ENCODE measurements around the gene ZNF366.

ZNF366 gene

DNA sequence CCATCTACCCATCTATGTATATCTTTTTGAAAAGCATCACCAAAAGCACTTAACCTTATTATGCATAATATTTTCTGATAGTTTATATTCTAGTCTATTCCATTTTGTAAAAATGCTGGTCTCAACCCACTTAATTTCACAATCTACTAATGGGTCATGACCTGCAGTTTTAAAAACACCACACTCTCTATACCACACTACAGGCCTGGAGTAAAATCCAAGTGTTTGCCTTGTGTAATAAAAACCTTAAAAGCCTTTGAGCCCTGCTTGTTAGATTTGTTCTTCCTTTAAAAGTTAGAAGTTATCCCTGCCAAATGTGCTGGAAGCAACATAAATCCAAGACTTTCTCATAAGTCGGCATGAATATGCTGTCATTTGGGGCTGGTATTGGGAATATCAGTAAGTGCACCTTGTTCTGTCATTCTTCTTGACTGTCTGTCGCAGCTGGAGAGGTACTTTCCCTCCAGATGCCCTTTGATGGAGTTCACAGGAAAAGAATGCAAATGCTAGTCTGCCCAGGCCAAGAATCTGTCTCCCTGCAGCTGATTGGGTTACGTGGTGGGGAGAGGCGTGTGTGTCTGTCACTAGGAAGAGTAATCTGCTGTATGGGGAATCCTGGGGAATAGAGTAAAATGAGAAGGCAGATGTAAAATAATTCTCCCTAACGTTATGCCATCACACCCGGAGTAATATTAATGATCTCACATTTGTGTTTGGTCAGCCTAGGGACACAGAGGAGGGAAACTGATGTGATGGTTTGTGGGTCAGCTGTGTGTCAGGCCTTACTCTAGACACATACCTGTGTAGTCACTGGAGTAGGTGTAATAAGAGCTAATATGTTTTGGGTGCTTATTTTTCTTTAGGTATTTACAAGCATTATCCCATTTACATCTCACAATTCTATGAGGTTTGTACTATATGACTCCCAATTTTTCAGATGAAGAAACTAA lies 79.4 kb downstream of the ZNF366 start:
- no peak for DNase-seq
- H3K4me1 ChIP-seq: no peaks in the 10 kb centered on the region
- no peaks in the 10 kb centered on the region for H3K27me3 ChIP-seq
- no peaks in the 10 kb centered on the region for H3K9me3 ChIP-seq
- TF ChIP-seq, protein P1, sequence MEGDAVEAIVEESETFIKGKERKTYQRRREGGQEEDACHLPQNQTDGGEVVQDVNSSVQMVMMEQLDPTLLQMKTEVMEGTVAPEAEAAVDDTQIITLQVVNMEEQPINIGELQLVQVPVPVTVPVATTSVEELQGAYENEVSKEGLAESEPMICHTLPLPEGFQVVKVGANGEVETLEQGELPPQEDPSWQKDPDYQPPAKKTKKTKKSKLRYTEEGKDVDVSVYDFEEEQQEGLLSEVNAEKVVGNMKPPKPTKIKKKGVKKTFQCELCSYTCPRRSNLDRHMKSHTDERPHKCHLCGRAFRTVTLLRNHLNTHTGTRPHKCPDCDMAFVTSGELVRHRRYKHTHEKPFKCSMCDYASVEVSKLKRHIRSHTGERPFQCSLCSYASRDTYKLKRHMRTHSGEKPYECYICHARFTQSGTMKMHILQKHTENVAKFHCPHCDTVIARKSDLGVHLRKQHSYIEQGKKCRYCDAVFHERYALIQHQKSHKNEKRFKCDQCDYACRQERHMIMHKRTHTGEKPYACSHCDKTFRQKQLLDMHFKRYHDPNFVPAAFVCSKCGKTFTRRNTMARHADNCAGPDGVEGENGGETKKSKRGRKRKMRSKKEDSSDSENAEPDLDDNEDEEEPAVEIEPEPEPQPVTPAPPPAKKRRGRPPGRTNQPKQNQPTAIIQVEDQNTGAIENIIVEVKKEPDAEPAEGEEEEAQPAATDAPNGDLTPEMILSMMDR (IDR thresholded peaks at IDR 0.05; ENCODE audit: low read depth, low read length): no peak
- H3K4me3 ChIP-seq (ENCODE audit: low read depth, low read length): no peak overlapping the region
- no peaks in the 10 kb centered on the region for H3K36me3 ChIP-seq

DNA sequence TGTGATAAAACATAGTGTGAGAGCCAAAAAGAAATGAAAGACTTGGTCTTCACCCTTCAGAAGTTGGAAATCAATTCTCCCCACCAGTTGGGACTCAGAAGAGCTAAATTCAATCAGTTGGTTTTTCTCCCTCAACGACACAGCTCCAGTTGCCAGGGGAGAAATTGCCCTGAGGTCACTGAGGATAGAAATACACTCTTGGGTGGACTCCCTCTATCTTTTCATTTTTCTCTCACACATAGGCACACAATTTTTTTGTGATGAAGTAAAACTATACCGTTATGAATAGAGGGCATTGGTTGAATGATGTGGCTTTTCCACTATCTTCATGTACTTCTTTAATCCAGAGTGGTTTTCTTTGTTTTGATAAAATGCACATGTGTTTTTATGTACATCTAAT lies 80.2 kb downstream of the ZNF366 start:
- TF ChIP-seq, protein P1 (IDR thresholded peaks at IDR 0.05; ENCODE audit: low read depth, low read length): no peak
- no peak for DNase-seq
- Histone ChIP-seq H3K27me3 (no peaks in the 10 kb centered on the region), H3K9me3 (no peaks in the 10 kb centered on the region), H3K4me1 (no peaks in the 10 kb centered on the region), H3K36me3 (no peaks in the 10 kb centered on the region), H3K4me3 (ENCODE audit: low read depth, low read length) (no peak overlapping the region)

DNA sequence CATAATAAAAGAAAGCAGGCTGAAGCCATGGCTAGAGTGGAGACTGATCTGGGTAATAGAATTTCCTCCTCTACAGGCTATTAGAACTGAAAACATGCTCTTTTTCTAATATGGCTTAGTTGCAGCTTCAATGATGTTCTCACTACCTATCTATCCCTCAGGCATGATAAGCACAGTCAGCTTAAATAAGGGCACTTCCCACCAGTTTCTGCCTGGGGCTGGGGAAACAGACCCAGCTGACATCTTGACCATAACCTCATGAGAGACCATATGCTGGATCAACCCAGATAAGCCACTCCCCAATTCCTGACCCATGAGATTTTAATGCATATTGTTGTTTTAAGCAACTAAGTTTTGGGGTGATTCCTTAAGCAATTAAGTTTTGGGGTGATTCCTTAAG lies 81.2 kb downstream of the ZNF366 start:
- Histone ChIP-seq H3K4me1 (no peaks in the 10 kb centered on the region), H3K4me3 (ENCODE audit: low read depth, low read length) (no peak overlapping the region), H3K9me3 (no peaks in the 10 kb centered on the region), H3K36me3 (no peaks in the 10 kb centered on the region), H3K27me3 (no peaks in the 10 kb centered on the region)
- TF ChIP-seq, protein P1 (IDR thresholded peaks at IDR 0.05; ENCODE audit: low read depth, low read length): no peak
- DNase-seq: no peak

DNA sequence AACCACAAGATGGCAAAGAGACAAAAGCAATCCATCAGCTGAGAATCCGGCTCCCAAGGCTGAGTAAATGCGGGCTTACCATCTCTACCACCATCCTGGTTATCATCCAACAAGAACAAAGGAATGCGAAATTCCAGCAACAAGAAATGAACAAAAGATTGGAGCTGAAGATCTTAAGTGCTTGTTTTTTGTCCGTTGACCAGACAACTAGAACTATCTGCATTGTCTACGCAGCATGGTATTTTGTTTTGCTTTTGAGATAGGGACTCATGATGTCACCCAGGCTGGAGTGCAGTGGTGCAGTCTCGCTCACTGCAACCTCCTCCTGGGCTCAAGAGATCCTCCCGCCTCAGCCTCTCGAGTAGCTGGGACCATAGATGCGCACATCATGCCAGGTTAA lies 88.9 kb downstream of the ZNF366 start:
- no peaks in the 10 kb centered on the region for H3K27me3 ChIP-seq
- no peak for DNase-seq
- no peak overlapping the region for H3K4me3 ChIP-seq (ENCODE audit: low read depth, low read length)
- no peaks in the 10 kb centered on the region for H3K4me1 ChIP-seq
- H3K36me3 ChIP-seq: no peaks in the 10 kb centered on the region
- TF ChIP-seq, protein P1 (IDR thresholded peaks at IDR 0.05; ENCODE audit: low read depth, low read length): no peak
- H3K9me3 ChIP-seq: no peaks in the 10 kb centered on the region

DNA sequence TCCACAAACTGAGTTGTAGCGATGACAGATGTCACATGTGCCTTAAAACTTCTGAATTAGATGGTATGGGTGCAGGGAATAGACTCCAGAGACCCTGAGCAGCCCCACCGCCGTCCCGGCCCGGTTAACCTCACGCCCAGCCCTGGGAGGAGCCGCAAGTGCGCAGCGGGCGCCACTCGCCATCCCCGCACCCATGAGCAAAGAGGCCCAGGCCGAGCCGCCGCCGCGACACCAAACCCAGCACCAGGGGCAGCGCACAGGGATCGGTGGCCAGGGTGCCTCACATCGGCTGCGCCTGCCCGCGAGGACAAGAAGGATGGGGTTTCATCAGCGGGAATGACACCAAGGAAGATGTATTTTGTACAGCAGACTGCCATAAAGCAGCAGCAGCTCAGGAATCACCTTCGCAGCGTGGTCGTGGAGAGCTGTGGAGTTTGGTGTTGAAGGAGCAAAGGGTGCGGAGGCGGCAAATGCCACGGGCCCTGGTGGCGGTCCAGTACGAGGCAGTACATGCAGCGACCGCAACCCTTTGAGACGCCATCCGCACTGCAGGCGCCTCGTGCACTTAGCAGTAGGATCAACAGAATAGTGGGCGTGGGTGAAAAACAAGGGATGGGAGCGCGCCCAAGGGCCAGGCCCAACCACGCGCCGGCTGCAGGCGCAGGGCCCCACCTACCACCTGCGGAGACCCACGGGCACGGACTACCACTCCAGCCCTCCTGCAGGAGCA lies 89.7 kb downstream of the ZNF366 start:
- no peaks in the 10 kb centered on the region for H3K4me1 ChIP-seq
- no peak overlapping the region for H3K4me3 ChIP-seq (ENCODE audit: low read depth, low read length)
- no peaks in the 10 kb centered on the region for H3K9me3 ChIP-seq
- no peak for DNase-seq
- TF ChIP-seq, protein P1 (IDR thresholded peaks at IDR 0.05; ENCODE audit: low read depth, low read length): no peak
- H3K27me3 ChIP-seq: no peaks in the 10 kb centered on the region
- no peaks in the 10 kb centered on the region for H3K36me3 ChIP-seq

Measured in BE2C (cell line).